Neural crest cell (in vitro differentiated cells): ENCODE data around the gene TMEM248. TPM values are rescaled to one million over a fixed set of nuclear protein-coding genes. Genes with fewer than 3 reads are reported as not detected.
A peak's percentile ranks its signal among the peaks of the same experiment; 100 is the strongest.
"Not testable (repeated sequence)": the region's sequence is repeated elsewhere in the genome, so short reads cannot be mapped to it uniquely, and the experiment has no call there.

Experiments used
- DNase-seq: peaks from one replicate; pipeline ENCODE4 v3.0.0; 2021; ENCODE audit warnings: low read depth, mixed read lengths, low spot score
- H3K27ac Mint-ChIP-seq: one replicate; pipeline ENCODE4 v1.8.0; 2021; ENCODE audit warnings: mild to moderate bottlenecking, mixed read lengths; ENCODE audit not compliant: unreplicated experiment
- H3K27me3 Mint-ChIP-seq: 2 replicates; pipeline ENCODE4 v1.8.0; 2021; ENCODE audit warnings: low read depth, mild to moderate bottlenecking, mixed read lengths
- H3K36me3 Mint-ChIP-seq: 2 replicates; pipeline ENCODE4 v1.8.0; 2021; ENCODE audit warnings: low read depth, mild to moderate bottlenecking, mixed read lengths
- H3K4me1 Mint-ChIP-seq: 2 replicates; pipeline ENCODE4 v1.8.0; 2021; ENCODE audit warnings: mixed read lengths
- H3K4me3 Mint-ChIP-seq: one replicate; pipeline ENCODE4 v1.8.0; 2021; ENCODE audit warnings: mild to moderate bottlenecking, mixed read lengths
- H3K9me3 Mint-ChIP-seq: 2 replicates; pipeline ENCODE4 v1.8.0; 2021; ENCODE audit warnings: mixed read lengths
- CTCF ChIP-seq: fragments of 200-600 bp; sonication (generic); conservative IDR thresholded peaks from 2 replicates; pipeline ENCODE4 v1.5.0; 2021; ENCODE audit warnings: antibody characterized with exemption, mild to moderate bottlenecking
- long read RNA-seq: library from polyadenylated mRNA; unstranded; transcript quantifications from one replicate; pipeline ENCODE4 v2.0.0, GENCODE V29; 2020
- total RNA-seq: library from RNA; stranded (reverse); gene quantifications from 2 replicates; pipeline ENCODE4 v1.2.1, GENCODE V29; 2021

Gene TMEM248
- 69.7 and 72.2 TPM in 2 replicates for total RNA-seq
- long read RNA-seq, partial matches to known transcripts: 29 of 31 reads
- long read RNA-seq, other reads (novel, unspliced or antisense): 2 of 31 reads

GRCh38 chr7:66920769-66921395 is at the start of gene TMEM248:
Gene TMEM248 (plus strand): TSS chr7:66921225. CDS start chr7:66941866, 20,641 bp downstream.
- Mint-ChIP-seq H3K4me3 (peak within 1 kb of the TSS; percentile 98), H3K27ac (peak within 1 kb of the TSS; percentile 96), H3K4me1 (peaks cover 17% of the 10 kb centered on the region), H3K9me3 (no peaks in the 10 kb centered on the region), H3K36me3 (peaks cover 8% of the 10 kb centered on the region), H3K27me3 (peaks cover 3% of the 10 kb centered on the region)
- TF ChIP-seq CTCF: no peak
- peak; percentile 82 for DNase-seq

- TF ChIP-seq CTCF: no peak
- no peaks in the 10 kb centered on the region for H3K9me3 Mint-ChIP-seq
- H3K4me3 Mint-ChIP-seq: no peak overlapping the region
- no peaks in the 10 kb centered on the region for H3K4me1 Mint-ChIP-seq
- DNase-seq: no peak
- peaks cover 2% of the 10 kb centered on the region for H3K36me3 Mint-ChIP-seq
- H3K27ac Mint-ChIP-seq: peak overlapping the region; percentile 71
- no peaks in the 10 kb centered on the region for H3K27me3 Mint-ChIP-seq
Measured at GRCh38 chr7:66873476-66873875, 47.5 kb upstream of the TMEM248 start.

GRCh38 chr7:66877577-66878300 is 43.3 kb upstream of the TMEM248 start:
- TF ChIP-seq CTCF: no peak
- H3K4me3 Mint-ChIP-seq: no peak overlapping the region
- H3K36me3 Mint-ChIP-seq: no peaks in the 10 kb centered on the region
- no peaks in the 10 kb centered on the region for H3K27me3 Mint-ChIP-seq
- H3K9me3 Mint-ChIP-seq: no peaks in the 10 kb centered on the region
- H3K27ac Mint-ChIP-seq: no peak overlapping the region
- no peaks in the 10 kb centered on the region for H3K4me1 Mint-ChIP-seq
- no peak for DNase-seq

- not testable (repeated sequence) for H3K9me3 Mint-ChIP-seq, H3K36me3 Mint-ChIP-seq, H3K27me3 Mint-ChIP-seq, H3K4me1 Mint-ChIP-seq, H3K4me3 Mint-ChIP-seq, DNase-seq, H3K27ac Mint-ChIP-seq
Measured at GRCh38 chr7:66878301-66878685, 42.7 kb upstream of the TMEM248 start.

GRCh38 chr7:66880053-66880452 is 41.0 kb upstream of the TMEM248 start:
- Mint-ChIP-seq H3K9me3 (no peaks in the 10 kb centered on the region), H3K4me3 (no peak overlapping the region), H3K27ac (no peak overlapping the region), H3K27me3 (no peaks in the 10 kb centered on the region), H3K4me1 (no peaks in the 10 kb centered on the region), H3K36me3 (no peaks in the 10 kb centered on the region)
- no peak for TF ChIP-seq CTCF
- no peak for DNase-seq

- not testable (repeated sequence) for H3K4me3 Mint-ChIP-seq, H3K27me3 Mint-ChIP-seq, H3K9me3 Mint-ChIP-seq, H3K36me3 Mint-ChIP-seq, DNase-seq, H3K27ac Mint-ChIP-seq, H3K4me1 Mint-ChIP-seq
Measured at GRCh38 chr7:66880577-66880976, 40.4 kb upstream of the TMEM248 start.
